ENCODE results near the gene ADAM17.
A peak's percentile ranks its signal among the peaks of the same experiment; 100 is the strongest.
"Not testable (repeated sequence)": the region's sequence is repeated elsewhere in the genome, so short reads cannot be mapped to it uniquely, and the experiment has no call there.

Gene ADAM17

DNA sequence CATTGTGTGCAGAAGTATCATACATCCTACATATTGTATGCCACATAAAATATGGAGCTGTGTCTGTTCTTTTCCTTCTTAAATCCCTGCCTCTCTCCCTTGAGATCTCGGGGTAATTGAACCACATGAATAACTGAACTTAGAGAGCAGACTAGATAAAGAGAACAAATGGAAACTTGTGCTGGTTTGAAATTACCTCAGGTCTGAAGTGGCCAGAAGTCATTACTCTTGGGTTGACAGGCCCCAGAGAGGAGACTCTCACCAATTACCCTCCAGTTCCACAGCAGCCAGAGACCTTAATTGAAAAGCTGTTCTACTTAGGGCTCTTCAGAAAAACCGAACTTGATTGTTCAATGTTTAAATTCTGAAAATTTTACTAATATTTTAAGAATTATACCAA is 5.0 kb upstream of the ADAM17 start:
- DNase-seq: no peak

DNA sequence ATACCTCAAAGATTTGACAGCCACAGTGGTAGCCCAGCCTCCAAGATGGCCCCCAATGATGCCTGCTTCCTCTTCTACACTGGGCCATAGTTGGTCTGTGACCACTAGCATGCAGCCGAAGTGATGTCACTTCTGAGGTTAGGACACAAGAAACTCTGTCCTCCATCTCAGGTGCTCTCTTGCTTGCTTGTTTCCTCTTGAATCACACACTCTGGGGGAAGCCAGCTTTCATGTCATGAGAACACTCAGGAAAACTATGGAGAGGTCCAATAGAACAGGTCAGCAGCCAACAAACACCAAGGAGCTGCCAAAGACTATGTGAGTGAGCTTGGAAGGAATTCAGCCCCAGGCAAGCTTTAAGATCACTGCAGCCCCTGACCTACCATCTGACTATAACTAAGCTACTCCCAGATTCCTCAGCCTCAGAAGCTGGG is 3.3 kb upstream of the ADAM17 start:
- no peak for DNase-seq

- DNase-seq: no peak
These were observed 602 bp upstream of the ADAM17 start for GRCh38 chr2:9556121-9556743.

GRCh38 chr2:9554921-9555296 is 721 bp downstream of the ADAM17 start:
- DNase-seq: peak; percentile 64

- DNase-seq: no peak
These were observed 3.1 kb downstream of the ADAM17 start for GRCh38 chr2:9552219-9553178.

- DNase-seq: not testable (repeated sequence)
These were observed 4.7 kb downstream of the ADAM17 start for GRCh38 chr2:9550859-9551391.

DNA sequence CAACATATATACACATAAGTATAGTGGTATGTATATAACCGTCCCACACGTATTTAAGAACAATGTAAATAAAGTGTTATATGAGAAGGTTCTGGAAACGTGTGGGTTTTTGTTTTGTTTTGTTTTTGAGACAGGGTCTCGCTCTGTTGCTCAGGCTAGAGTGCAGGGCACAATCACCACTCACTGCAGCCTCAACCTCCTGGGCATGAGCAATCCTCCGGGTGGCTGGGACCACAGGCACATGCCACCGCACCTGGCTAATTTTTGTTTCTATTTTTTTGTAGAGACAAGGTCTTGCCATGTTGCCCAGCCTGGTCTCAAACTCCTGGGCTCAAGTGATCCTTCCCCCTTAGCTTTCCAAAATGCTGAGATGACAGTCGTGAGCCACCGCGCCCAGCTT is 6.2 kb downstream of the ADAM17 start:
- no peak for DNase-seq

DNA sequence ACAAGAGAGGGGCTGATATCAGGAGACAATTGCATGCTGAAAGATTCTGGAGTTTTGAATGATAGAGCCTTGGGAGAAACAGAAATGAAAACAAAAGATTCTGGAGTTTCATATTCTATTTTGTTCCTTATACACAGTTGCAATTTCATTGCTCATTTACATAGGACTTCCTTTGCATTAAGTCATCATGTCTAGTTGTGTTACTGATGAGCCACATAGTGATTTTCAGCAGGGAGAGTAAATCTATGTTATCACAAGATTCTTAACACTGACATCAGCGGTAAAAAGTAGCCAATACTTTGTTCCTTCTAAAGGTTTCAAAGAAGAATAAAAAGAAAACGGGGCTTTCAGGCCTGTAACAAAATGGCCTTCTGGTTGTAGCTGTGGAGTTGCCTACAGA is 7.1 kb downstream of the ADAM17 start:
- no peak for DNase-seq

DNA sequence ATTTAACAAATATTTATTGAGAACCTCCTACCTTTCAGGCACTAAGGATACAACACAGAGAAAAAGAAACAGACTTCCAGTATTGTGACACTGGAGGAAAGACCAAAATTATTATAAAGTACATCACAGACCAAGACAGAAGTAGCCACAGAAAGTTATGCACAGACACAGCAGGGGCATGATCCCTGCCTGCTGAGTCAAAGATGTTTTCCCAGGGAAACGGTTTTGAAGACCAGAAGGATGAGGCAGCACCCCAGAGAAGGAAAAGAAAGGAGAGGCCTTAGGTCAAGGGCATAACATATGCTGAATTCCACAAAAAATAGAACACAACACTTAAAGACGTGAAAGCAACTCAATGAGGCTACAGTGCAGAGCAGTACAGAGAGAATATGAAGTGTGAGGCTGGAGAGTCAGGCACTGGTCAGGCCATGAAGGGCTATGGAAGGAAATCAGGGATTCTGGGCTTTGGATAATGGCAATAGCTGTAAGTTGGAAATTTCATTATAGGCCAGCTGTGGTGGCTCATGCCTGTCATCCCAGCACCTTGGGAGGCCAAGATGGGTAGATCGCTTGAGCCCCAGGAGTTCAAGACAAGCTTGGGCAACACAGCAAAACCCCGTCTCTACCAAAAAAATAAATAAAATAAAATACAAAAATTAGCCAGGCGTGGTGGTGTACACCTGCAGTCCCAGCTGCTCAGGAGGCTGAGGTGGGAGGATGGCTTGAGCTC is 8.2 kb downstream of the ADAM17 start:
- DNase-seq: no peak

GRCh38 chr2:9545502-9545901 is 10.1 kb downstream of the ADAM17 start:
- no peak for DNase-seq

- no peak for DNase-seq
These were observed 12.1 kb downstream of the ADAM17 start for GRCh38 chr2:9543557-9543956.

- no peak for DNase-seq
These were observed 16.1 kb downstream of the ADAM17 start for GRCh38 chr2:9539531-9539930.

GRCh38 chr2:9538000-9538507 is 17.6 kb downstream of the ADAM17 start:
- DNase-seq: no peak

- no peak for DNase-seq
These were observed 19.1 kb downstream of the ADAM17 start for GRCh38 chr2:9536504-9536903.

GRCh38 chr2:9535177-9535576 is 20.5 kb downstream of the ADAM17 start:
- no peak for DNase-seq

- no peak for DNase-seq
These were observed 22.0 kb downstream of the ADAM17 start for GRCh38 chr2:9533663-9534062.

GRCh38 chr2:9532421-9532820 is 23.2 kb downstream of the ADAM17 start:
- no peak for DNase-seq

- DNase-seq: no peak
These were observed 27.4 kb downstream of the ADAM17 start for GRCh38 chr2:9527995-9528787.

GRCh38 chr2:9525266-9525665 is 30.4 kb downstream of the ADAM17 start:
- no peak for DNase-seq

GRCh38 chr2:9524291-9524690 is 31.3 kb downstream of the ADAM17 start:
- no peak for DNase-seq

DNA sequence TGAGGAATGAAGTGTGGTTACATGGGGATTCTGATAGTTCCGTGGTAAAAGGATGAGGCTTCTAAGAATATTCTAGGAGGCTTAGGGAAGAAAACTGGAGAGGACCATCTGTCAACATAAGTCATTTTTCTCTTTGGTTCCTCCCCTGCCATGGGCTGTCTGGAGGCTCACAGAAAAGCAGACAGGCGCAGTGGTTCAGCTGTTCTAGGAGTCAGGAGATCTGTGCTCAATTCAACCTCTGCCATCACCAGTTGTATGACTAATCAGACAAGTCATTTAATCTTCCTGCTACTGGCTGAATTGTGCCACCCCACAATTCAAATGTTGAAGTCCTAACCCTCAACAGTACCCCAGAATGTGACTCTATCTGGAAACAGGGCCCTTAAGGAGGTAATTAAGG is 36.4 kb downstream of the ADAM17 start:
- no peak for DNase-seq

GRCh38 chr2:9518780-9519179 is 36.9 kb downstream of the ADAM17 start:
- no peak for DNase-seq
